NT2/D1 (cell line): ENCODE results near the gene CEP131.

Source experiments
- DNase-seq: peaks from one replicate; pipeline ENCODE4 v3.0.0-alpha.2; 2011; ENCODE audit warnings: low read depth, low spot score
- H3K27me3 ChIP-seq: 2 replicates; pipeline ENCODE4 v1.6.0; 2011; ENCODE audit warnings: mild to moderate bottlenecking; ENCODE audit not compliant: insufficient read length, insufficient read depth
- H3K36me3 ChIP-seq: 2 replicates; pipeline ENCODE4 v1.6.1; 2011; ENCODE audit warnings: mild to moderate bottlenecking, low read length, mixed read lengths; ENCODE audit not compliant: insufficient read depth, insufficient read length
- H3K4me1 ChIP-seq: 2 replicates; pipeline ENCODE4 v1.5.1; 2011; ENCODE audit not compliant: insufficient read depth, insufficient read length
- H3K4me3 ChIP-seq: 2 replicates; pipeline ENCODE4 v1.5.1; 2011; ENCODE audit warnings: low read depth; ENCODE audit not compliant: insufficient read length
- H3K9ac ChIP-seq: 2 replicates; pipeline ENCODE4 v1.6.0; 2011; ENCODE audit warnings: low read depth; ENCODE audit not compliant: insufficient read length
- H3K9me3 ChIP-seq: 2 replicates; pipeline ENCODE4 v1.5.1; 2011; ENCODE audit warnings: mild to moderate bottlenecking, low read length; ENCODE audit not compliant: insufficient read depth
- SUZ12 ChIP-seq: IDR thresholded peaks from 2 replicates; pipeline ENCODE4 v1.6.1; 2011; ENCODE audit not compliant: insufficient read length, insufficient read depth; ENCODE audit errors: extremely low read depth
- YY1 ChIP-seq: IDR thresholded peaks from 2 replicates; pipeline ENCODE4 v1.6.1; 2011; ENCODE audit not compliant: insufficient read length, insufficient read depth
- ZNF274 ChIP-seq: IDR thresholded peaks from 2 replicates; pipeline ENCODE4 v1.6.1; 2011; ENCODE audit warnings: mild to moderate bottlenecking, low read depth, low read length

The CEP131 gene

GRCh38 chr17:81218459-81218858, 4.3 kb downstream of the CEP131 start:
- no peak for DNase-seq
- Histone ChIP-seq H3K4me3 (no peak overlapping the region), H3K9ac (peak overlapping the region; percentile 50), H3K27me3 (no peaks in the 10 kb centered on the region), H3K9me3 (no peaks in the 10 kb centered on the region), H3K4me1 (peaks cover 16% of the 10 kb centered on the region), H3K36me3 (peaks cover 22% of the 10 kb centered on the region)
- no peak for TF ChIP-seq ZNF274
- no peak for TF ChIP-seq SUZ12
- no peak for TF ChIP-seq YY1

GRCh38 chr17:81217491-81217890, 5.3 kb downstream of the CEP131 start:
- TF ChIP-seq ZNF274 = no peak
- TF ChIP-seq YY1 = no peak
- TF ChIP-seq SUZ12 = no peak
- no peak overlapping the region for H3K9ac ChIP-seq
- H3K36me3 ChIP-seq = peaks cover 24% of the 10 kb centered on the region
- H3K9me3 ChIP-seq = no peaks in the 10 kb centered on the region
- H3K4me3 ChIP-seq = no peak overlapping the region
- H3K4me1 ChIP-seq = peaks cover 16% of the 10 kb centered on the region
- no peaks in the 10 kb centered on the region for H3K27me3 ChIP-seq
- no peak for DNase-seq

GRCh38 chr17:81213978-81214377, 8.8 kb downstream of the CEP131 start:
- Histone ChIP-seq H3K4me1 (peaks cover 14% of the 10 kb centered on the region), H3K9ac (no peak overlapping the region), H3K27me3 (no peaks in the 10 kb centered on the region), H3K36me3 (peaks cover 16% of the 10 kb centered on the region), H3K9me3 (no peaks in the 10 kb centered on the region), H3K4me3 (no peak overlapping the region)
- DNase-seq = no peak
- TF ChIP-seq ZNF274 (no peak), SUZ12 (no peak)

GRCh38 chr17:81212365-81212764, 10.4 kb downstream of the CEP131 start:
- Histone ChIP-seq H3K27me3 (no peaks in the 10 kb centered on the region), H3K36me3 (peaks cover 25% of the 10 kb centered on the region), H3K4me1 (peaks cover 11% of the 10 kb centered on the region), H3K4me3 (no peak overlapping the region), H3K9ac (no peak overlapping the region), H3K9me3 (no peaks in the 10 kb centered on the region)
- TF ChIP-seq ZNF274 (no peak), YY1 (no peak), SUZ12 (no peak)
- no peak for DNase-seq

GRCh38 chr17:81210868-81211267, 11.9 kb downstream of the CEP131 start:
- Histone ChIP-seq H3K36me3 (peaks cover 22% of the 10 kb centered on the region), H3K4me1 (peaks cover 11% of the 10 kb centered on the region), H3K9me3 (no peaks in the 10 kb centered on the region), H3K4me3 (no peak overlapping the region), H3K9ac (peak overlapping the region; percentile 32), H3K27me3 (no peaks in the 10 kb centered on the region)
- TF ChIP-seq YY1 = no peak
- no peak for TF ChIP-seq ZNF274
- no peak for TF ChIP-seq SUZ12
- peak; percentile 25 for DNase-seq

- no peak for DNase-seq
- no peaks in the 10 kb centered on the region for H3K27me3 ChIP-seq
- H3K4me3 ChIP-seq = no peak overlapping the region
- TF ChIP-seq ZNF274 (no peak), YY1 (no peak), SUZ12 (no peak)
- H3K4me1 ChIP-seq = peaks cover 11% of the 10 kb centered on the region
- no peaks in the 10 kb centered on the region for H3K9me3 ChIP-seq
- peaks cover 22% of the 10 kb centered on the region for H3K36me3 ChIP-seq
- peak overlapping the region; percentile 32 for H3K9ac ChIP-seq
Measured at GRCh38 chr17:81210466-81210865, 12.3 kb downstream of the CEP131 start.

- Histone ChIP-seq H3K9me3 (no peaks in the 10 kb centered on the region), H3K4me1 (peaks cover 11% of the 10 kb centered on the region), H3K36me3 (peaks cover 28% of the 10 kb centered on the region), H3K4me3 (no peak overlapping the region), H3K27me3 (no peaks in the 10 kb centered on the region), H3K9ac (peak overlapping the region; percentile 4)
- TF ChIP-seq YY1 (no peak), SUZ12 (no peak), ZNF274 (no peak)
- DNase-seq = no peak
Measured at GRCh38 chr17:81209141-81209540, 13.6 kb downstream of the CEP131 start.

- Histone ChIP-seq H3K9me3 (no peaks in the 10 kb centered on the region), H3K27me3 (no peaks in the 10 kb centered on the region), H3K9ac (no peak overlapping the region), H3K36me3 (peaks cover 32% of the 10 kb centered on the region), H3K4me1 (peaks cover 11% of the 10 kb centered on the region), H3K4me3 (no peak overlapping the region)
- TF ChIP-seq YY1 (no peak), ZNF274 (no peak), SUZ12 (no peak)
- DNase-seq = no peak
Measured at GRCh38 chr17:81208651-81209050, 14.1 kb downstream of the CEP131 start.
